ENCODE results near the gene MYO5A.

The MYO5A gene

DNA sequence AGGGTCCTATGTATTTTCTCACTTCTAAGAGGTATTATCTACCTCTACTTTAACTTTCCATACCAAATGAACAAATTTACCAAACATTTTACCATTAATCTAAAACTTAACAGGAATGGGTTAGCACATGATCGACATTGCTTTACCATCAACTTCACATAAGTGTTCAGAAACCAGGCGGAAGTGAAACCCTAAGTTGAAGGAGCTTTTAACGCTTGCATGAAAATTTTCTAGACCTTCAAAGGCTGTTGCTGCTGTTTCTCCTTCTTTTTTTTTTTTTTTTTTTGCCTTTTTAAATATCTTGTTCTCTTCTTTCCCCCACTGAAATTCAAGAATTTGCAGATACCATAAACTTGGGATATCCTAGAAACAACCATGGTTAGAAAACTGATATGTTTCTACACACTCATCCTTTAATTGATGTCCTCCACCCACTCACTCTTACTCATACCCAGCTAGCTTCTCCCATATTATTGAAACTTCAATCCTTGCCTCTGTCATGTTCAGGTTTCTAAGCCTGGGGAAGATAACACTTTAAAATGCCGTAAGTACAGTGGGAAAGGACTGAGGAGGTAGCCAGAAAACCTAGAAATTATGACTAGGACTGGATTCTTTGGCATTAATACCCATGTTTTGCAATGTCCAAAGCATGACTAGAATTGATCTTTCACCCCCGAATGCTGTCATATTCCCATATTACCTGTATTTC lies 24.7 kb downstream of the MYO5A start:
- DNase-seq (ENCODE audit: extremely low read depth, low read depth): no peak
- H3K4me3 ChIP-seq (replicated peaks; ENCODE audit: low read depth, low read length): no peak overlapping the region
- TF ChIP-seq CTCF (IDR thresholded peaks at IDR 0.05; ENCODE audit: low read depth, low read length, missing control alignments): no peak

- no peak for TF ChIP-seq CTCF (IDR thresholded peaks at IDR 0.05; ENCODE audit: low read depth, low read length, missing control alignments)
- no peak overlapping the region for H3K4me3 ChIP-seq (replicated peaks; ENCODE audit: low read depth, low read length)
- DNase-seq (ENCODE audit: extremely low read depth, low read depth): no peak
Observed at GRCh38 chr15:52502608-52503007, 26.1 kb downstream of the MYO5A start.

- TF ChIP-seq CTCF (IDR thresholded peaks at IDR 0.05; ENCODE audit: low read depth, low read length, missing control alignments): no peak
- no peak for DNase-seq (ENCODE audit: extremely low read depth, low read depth)
- no peak overlapping the region for H3K4me3 ChIP-seq (replicated peaks; ENCODE audit: low read depth, low read length)
Observed at GRCh38 chr15:52499506-52499905, 29.2 kb downstream of the MYO5A start.

GRCh38 chr15:52498706-52499105 lies 30.0 kb downstream of the MYO5A start:
- TF ChIP-seq CTCF (IDR thresholded peaks at IDR 0.05; ENCODE audit: low read depth, low read length, missing control alignments): no peak
- no peak for DNase-seq (ENCODE audit: extremely low read depth, low read depth)

DNA sequence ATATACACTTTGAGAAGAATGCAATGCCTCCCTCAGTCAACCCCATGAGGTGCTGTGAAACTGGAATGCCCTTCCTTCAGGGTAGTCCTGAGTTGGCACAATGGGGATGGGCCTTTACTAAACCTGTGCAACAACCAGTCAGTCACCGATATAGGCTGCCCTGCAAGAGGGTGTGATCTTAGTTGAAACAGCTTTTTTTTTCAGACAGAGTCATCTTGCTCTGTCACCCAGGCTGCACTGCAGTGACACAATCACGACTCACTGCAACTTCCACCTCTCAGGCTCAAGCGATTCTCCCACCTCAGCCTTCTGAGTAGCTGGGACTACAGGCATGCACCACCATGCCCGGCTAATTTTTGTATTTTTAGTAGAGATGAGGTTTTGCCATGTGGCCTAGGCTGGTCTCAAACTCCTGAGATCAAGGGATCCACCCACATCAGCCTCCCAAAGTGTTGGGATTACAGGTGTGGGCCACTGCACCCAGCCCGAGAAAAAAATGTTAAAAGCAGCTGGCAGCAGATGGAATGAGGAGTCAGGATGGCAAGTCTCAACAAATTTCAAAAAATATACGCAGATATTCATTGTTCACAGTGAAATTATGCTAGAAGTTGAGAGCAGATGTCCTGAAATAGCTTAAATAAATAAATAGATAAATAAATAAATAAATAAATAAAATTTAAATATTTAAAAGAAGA lies 31.8 kb downstream of the MYO5A start:
- no peak for TF ChIP-seq CTCF (IDR thresholded peaks at IDR 0.05; ENCODE audit: low read depth, low read length, missing control alignments)
- no peak overlapping the region for H3K4me3 ChIP-seq (replicated peaks; ENCODE audit: low read depth, low read length)
- DNase-seq (ENCODE audit: extremely low read depth, low read depth): no peak

More at GRCh38 chr15:52498706-52499105, 30.0 kb downstream of the MYO5A start:
- no peak overlapping the region for H3K4me3 ChIP-seq (replicated peaks; ENCODE audit: low read depth, low read length)

- H3K4me3 ChIP-seq (replicated peaks; ENCODE audit: low read depth, low read length): no peak overlapping the region
- TF ChIP-seq CTCF (IDR thresholded peaks at IDR 0.05; ENCODE audit: low read depth, low read length, missing control alignments): no peak
- DNase-seq (ENCODE audit: extremely low read depth, low read depth): no peak
Observed at GRCh38 chr15:52496175-52496574, 32.5 kb downstream of the MYO5A start.
